Caco-2 (cell line): ENCODE measurements around the gene MEDAG. TPM values are rescaled to one million over a fixed set of nuclear protein-coding genes. Genes with fewer than 3 reads are reported as not detected.

Experiments
- BruUV-seq: library from RNA; stranded (reverse); fragments of 400-500 nt; replicated peaks from 2 replicates; lab custom pipeline; 2021; lab: Mats Ljungman, UMichigan
- CTCF ChIA-PET: fragments of 300-600 bp; sonication (Branson Sonifier 250); formaldehyde crosslinking; loops from one replicate; lab custom pipeline; 2022; ENCODE audit warnings: antibody characterized with exemption; lab: Charles Lee
- POLR2A ChIA-PET: fragments of 300-600 bp; sonication (Branson Sonifier 250); formaldehyde crosslinking; loops from one replicate; lab custom pipeline; 2022; ENCODE audit warnings: antibody characterized with exemption; lab: Charles Lee
- DNase-seq, 2 experiments: peaks; one replicate each; pipeline versions ENCODE4 v3.0.0 to v3.0.0-alpha.2; 2020 to 2022
- H3K27me3 ChIP-seq: replicated peaks from 2 replicates; pipeline ENCODE4 v1.6.0; 2011; ENCODE audit warnings: low read length; ENCODE audit not compliant: control insufficient read depth, insufficient read depth
- H3K36me3 ChIP-seq: 2 replicates; pipeline ENCODE4 v1.5.1; 2011; ENCODE audit warnings: low read length; ENCODE audit not compliant: control insufficient read depth, insufficient read depth
- H3K4me1 ChIP-seq: fragments of 250-450 bp; sonication (Bioruptor Pico); 2 replicates; pipeline ENCODE4 v1.5.1; 2020; ENCODE audit warnings: mild to moderate bottlenecking
- H3K4me3 ChIP-seq: 2 replicates; pipeline ENCODE4 v1.5.1; 2011; ENCODE audit warnings: low read depth, mild to moderate bottlenecking, control low read depth, low read length
- H3K9me3 ChIP-seq: fragments of 250-450 bp; sonication (Bioruptor Pico); 2 replicates; pipeline ENCODE4 v1.5.1; 2020; ENCODE audit warnings: mild to moderate bottlenecking, moderate library complexity
- H3K27ac Mint-ChIP-seq: one replicate; pipeline ENCODE4 v1.8.0; 2022; ENCODE audit warnings: mixed read lengths; ENCODE audit not compliant: unreplicated experiment
- H3K27me3 Mint-ChIP-seq: one replicate; pipeline ENCODE4 v1.8.0; 2022; ENCODE audit warnings: mixed read lengths; ENCODE audit not compliant: insufficient read depth, unreplicated experiment
- H3K36me3 Mint-ChIP-seq: one replicate; pipeline ENCODE4 v1.8.0; 2022; ENCODE audit warnings: mild to moderate bottlenecking, mixed read lengths; ENCODE audit not compliant: insufficient read depth, unreplicated experiment
- H3K4me1 Mint-ChIP-seq: one replicate; pipeline ENCODE4 v1.8.0; 2022; ENCODE audit warnings: low read depth, mixed read lengths; ENCODE audit not compliant: unreplicated experiment
- H3K4me3 Mint-ChIP-seq: one replicate; pipeline ENCODE4 v1.8.0; 2022; ENCODE audit warnings: mild to moderate bottlenecking, moderate library complexity, mixed read lengths; ENCODE audit not compliant: unreplicated experiment
- H3K9me3 Mint-ChIP-seq: one replicate; pipeline ENCODE4 v1.8.0; 2022; ENCODE audit warnings: mixed read lengths; ENCODE audit not compliant: unreplicated experiment
- CTCF ChIP-seq, 2 experiments: fragments of 200-600 bp in 1 of 2; IDR thresholded peaks; 1 replicate in 1 of 2; 2 replicates in 1 of 2; pipeline versions ENCODE4 v1.5.1 to v1.8.0; 2011 to 2022; ENCODE audit warnings: antibody characterized with exemption in 1 of 2, control low read depth in 1 of 2, inconsistent platforms in 1 of 2, low read depth in 1 of 2, low read length in 1 of 2, mild to moderate bottlenecking in 1 of 2, moderate library complexity in 1 of 2; ENCODE audit not compliant: insufficient read depth in 1 of 2, severe bottlenecking in 1 of 2, unreplicated experiment in 1 of 2
- intact Hi-C: fragments of 100-400 bp; cut with micrococcal nuclease; formaldehyde crosslinking; loops from one replicate; pipeline ENCODE4 v1.10.0; 2022; ENCODE audit not compliant: unreplicated experiment
- total RNA-seq: library from RNA; stranded (reverse); gene quantifications from 2 replicates; pipeline ENCODE4 v1.2.3, GENCODE V29; 2022

Gene MEDAG
- total RNA-seq, 1 experiment from 2014 or later: not detected

DNA sequence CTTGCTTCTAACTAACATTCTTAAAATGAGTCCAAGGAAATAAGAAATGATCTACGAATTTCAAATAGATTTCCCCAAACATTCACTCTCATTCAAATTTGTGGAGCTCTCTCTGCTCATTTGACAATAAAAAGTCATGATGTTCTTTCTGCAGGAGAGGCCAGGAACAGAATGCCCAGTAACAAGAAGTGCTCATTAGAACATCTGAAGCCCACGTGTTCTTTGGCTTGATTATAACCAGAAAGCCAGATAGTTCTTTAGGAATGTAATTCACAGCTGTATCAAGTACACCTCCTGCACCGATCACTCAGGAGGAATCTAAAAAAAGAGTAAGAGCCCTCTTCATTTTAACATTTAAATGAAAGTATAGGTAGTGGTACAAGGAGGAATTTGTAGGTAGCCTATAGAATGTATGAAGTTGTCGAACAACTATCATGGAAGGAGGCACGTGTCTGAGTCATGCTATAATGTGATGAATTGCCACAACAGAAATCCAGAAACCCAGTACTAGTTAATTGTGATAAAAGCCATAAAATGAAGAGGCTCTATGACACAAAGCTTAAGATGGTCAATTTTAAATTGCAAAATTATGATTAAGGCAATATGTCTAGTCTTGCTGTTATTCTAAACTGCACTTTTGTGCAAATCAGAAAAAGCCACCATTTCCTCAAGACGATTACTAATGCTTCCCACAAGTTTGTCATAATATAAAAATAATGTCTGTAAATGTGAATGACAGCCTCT lies 12.8 kb downstream of the MEDAG start:
- no peaks in the 10 kb centered on the region; the same call in 1 of the 2 replicates for H3K9me3 ChIP-seq
- DNase-seq: no peak
- ChIA-PET POLR2A (no interaction called here), CTCF (no interaction called here)
- H3K4me1 Mint-ChIP-seq: peaks cover 7% of the 10 kb centered on the region
- no TSS peak for BruUV-seq
- intact Hi-C loops: no loop called here
- peaks cover 3% of the 10 kb centered on the region for H3K27me3 Mint-ChIP-seq
- H3K36me3 ChIP-seq: no peaks in the 10 kb centered on the region
- no peak overlapping the region for H3K4me3 Mint-ChIP-seq
- H3K4me1 ChIP-seq: no peaks in the 10 kb centered on the region
- no peak overlapping the region for H3K4me3 ChIP-seq
- H3K27me3 ChIP-seq: no peaks in the 10 kb centered on the region
- peaks cover 11% of the 10 kb centered on the region for H3K9me3 Mint-ChIP-seq
- no peak overlapping the region for H3K27ac Mint-ChIP-seq
- no peak for TF ChIP-seq CTCF (IDR thresholded peaks at IDR 0.05; ENCODE audit: insufficient read depth in 1 of 2, low read depth in 1 of 2, low read length in 1 of 2, severe bottlenecking in 1 of 2, unreplicated experiment in 1 of 2)
- H3K36me3 Mint-ChIP-seq: no peaks in the 10 kb centered on the region

GRCh38 chr13:30920162-30920909 lies 14.3 kb downstream of the MEDAG start:
- no peaks in the 10 kb centered on the region for H3K27me3 ChIP-seq
- H3K36me3 ChIP-seq: no peaks in the 10 kb centered on the region
- peaks cover 7% of the 10 kb centered on the region for H3K4me1 Mint-ChIP-seq
- H3K27me3 Mint-ChIP-seq: peaks cover 3% of the 10 kb centered on the region
- no peaks in the 10 kb centered on the region for H3K4me1 ChIP-seq
- H3K4me3 Mint-ChIP-seq: no peak overlapping the region
- BruUV-seq: no TSS peak
- DNase-seq: no peak
- H3K27ac Mint-ChIP-seq: no peak overlapping the region
- no peak overlapping the region for H3K4me3 ChIP-seq
- TF ChIP-seq CTCF (IDR thresholded peaks at IDR 0.05; ENCODE audit: insufficient read depth in 1 of 2, low read depth in 1 of 2, low read length in 1 of 2, severe bottlenecking in 1 of 2, unreplicated experiment in 1 of 2): no peak
- H3K9me3 ChIP-seq: no peaks in the 10 kb centered on the region; the same call in 1 of the 2 replicates
- intact Hi-C loops: no loop called here
- H3K36me3 Mint-ChIP-seq: no peaks in the 10 kb centered on the region
- H3K9me3 Mint-ChIP-seq: peaks cover 11% of the 10 kb centered on the region
- ChIA-PET POLR2A (no interaction called here), CTCF (no interaction called here)

DNA sequence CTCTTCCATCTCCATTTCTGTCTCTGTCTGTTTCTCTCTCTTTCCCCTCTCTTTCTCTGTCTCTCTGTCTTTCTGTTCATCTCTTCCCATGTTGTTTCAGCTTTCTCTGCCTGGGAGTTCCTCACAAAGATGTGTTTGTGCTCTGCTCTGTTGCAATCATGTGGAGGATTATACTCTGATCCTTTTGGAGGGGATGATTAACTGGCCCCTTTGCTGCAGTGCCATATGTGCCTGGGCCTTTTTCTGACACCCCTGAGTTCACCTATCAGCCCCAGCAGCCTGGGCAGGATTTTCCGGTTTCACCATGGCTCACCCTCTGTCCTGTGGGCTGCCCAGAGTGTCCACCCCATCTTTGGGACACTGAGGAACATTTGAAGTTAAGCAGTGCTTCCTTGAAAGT lies 17.3 kb downstream of the MEDAG start:
- POLR2A ChIA-PET: no interaction called here
- DNase-seq: no peak
- peaks cover 16% of the 10 kb centered on the region for H3K4me1 ChIP-seq
- H3K4me3 ChIP-seq: no peak overlapping the region
- BruUV-seq: no TSS peak
- no peaks in the 10 kb centered on the region for H3K27me3 Mint-ChIP-seq
- intact Hi-C loops: no loop called here
- CTCF ChIA-PET: interaction anchor here (1.0 kb wide), 1 partner anchor 26 kb away, joined by 3 read pairs; no protein-coding TSS in a partner anchor
- H3K27ac Mint-ChIP-seq: peak overlapping the region; percentile 36
- H3K27me3 ChIP-seq: no peaks in the 10 kb centered on the region
- H3K36me3 ChIP-seq: no peaks in the 10 kb centered on the region
- TF ChIP-seq CTCF (IDR thresholded peaks at IDR 0.05; ENCODE audit: insufficient read depth in 1 of 2, low read depth in 1 of 2, low read length in 1 of 2, severe bottlenecking in 1 of 2, unreplicated experiment in 1 of 2): no peak
- peaks cover 17% of the 10 kb centered on the region for H3K4me1 Mint-ChIP-seq
- H3K36me3 Mint-ChIP-seq: peaks cover 9% of the 10 kb centered on the region
- H3K9me3 Mint-ChIP-seq: peaks cover 13% of the 10 kb centered on the region
- H3K4me3 Mint-ChIP-seq: no peak overlapping the region
- H3K9me3 ChIP-seq: peaks cover 18% of the 10 kb centered on the region
